HepG2 (cell line): ENCODE results near the gene SMTNL1. TPM values are rescaled to one million over a fixed set of nuclear protein-coding genes. Genes with fewer than 3 reads are reported as not detected.

Experiments
- ATAC-seq: fragments of 200-7000 bp; cut with Tn5 transposase; 3 replicates; pipeline ENCODE4 v1.9.1; 2020; ENCODE audit warnings: mild to moderate bottlenecking, moderate library complexity
- BruUV-seq: library from RNA; stranded (reverse); fragments of 400-500 nt; replicated peaks from 2 replicates; lab custom pipeline; 2021; lab: Mats Ljungman, UMichigan
- CTCF ChIA-PET: fragments of 300-600 bp; formaldehyde crosslinking; extraction: SDS; loops from one replicate; lab custom pipeline; 2021; ENCODE audit warnings: low total read pairs, inconsistent platforms, low intra/inter-chr PET ratio; lab: Yijun Ruan, JAX
- POLR2A ChIA-PET: fragments of 350-600 bp; sonication (Branson Sonifier 250); formaldehyde crosslinking; loops from one replicate; lab custom pipeline; 2020; ENCODE audit warnings: antibody characterized with exemption, inconsistent platforms; lab: Yijun Ruan, JAX
- DNase-seq: peaks from one replicate; pipeline ENCODE4 v3.0.0-alpha.2; 2015; ENCODE audit warnings: low spot score
- FAIRE-seq: peaks from 3 replicates; lab custom pipeline; 2011; peaks lifted over from hg19 to GRCh38; lab: Jason Lieb, UNC
- H2AFZ ChIP-seq: one replicate; pipeline ENCODE4 v1.6.1; 2011; ENCODE audit warnings: low read length, inconsistent platforms
- H3K27ac ChIP-seq: fragments of 300-600 bp; 3 replicates; pipeline ENCODE4 v1.8.0; 2011; ENCODE audit warnings: mixed run types, mild to moderate bottlenecking, mixed read lengths, low read length, inconsistent platforms; ENCODE audit not compliant: insufficient read depth; ENCODE audit errors: extremely low read length
- H3K27me3 ChIP-seq, 2 experiments: fragments of 200-600 bp in 1 of 2; 2 replicates in 1 of 2; 3 replicates in 1 of 2; pipeline versions ENCODE4 v1.6.0 to v1.8.0; 2011; ENCODE audit warnings: low read length in 2 of 2, mild to moderate bottlenecking in 2 of 2, moderate library complexity in 2 of 2, inconsistent platforms in 1 of 2; ENCODE audit not compliant: insufficient read depth in 2 of 2, control insufficient read depth in 1 of 2
- H3K36me3 ChIP-seq, 2 experiments: fragments of 200-600 bp in 1 of 2; replicated peaks in 1 of 2; 2 replicates in 1 of 2; 3 replicates in 1 of 2; pipeline versions ENCODE4 v1.5.1 to v1.8.0; 2011; ENCODE audit warnings: low read length in 2 of 2, inconsistent platforms in 1 of 2; ENCODE audit not compliant: insufficient read depth in 2 of 2, control insufficient read depth in 1 of 2
- H3K4me1 ChIP-seq: 2 replicates; pipeline ENCODE4 v1.5.1; 2012; ENCODE audit warnings: low read length, inconsistent platforms; ENCODE audit not compliant: insufficient read depth
- H3K4me2 ChIP-seq: 2 replicates; pipeline ENCODE4 v1.6.0; 2011; ENCODE audit warnings: low read depth, low read length, inconsistent platforms
- H3K4me3 ChIP-seq, 3 experiments: fragments of 200-600 bp in 1 of 3; sonication (generic), shearing (Covaris generic) in 1 of 3; replicated peaks in 1 of 3; 2 replicates each; pipeline ENCODE4 v1.5.1; 2011 to 2016; ENCODE audit warnings: low read length in 3 of 3, inconsistent platforms in 2 of 3, low read depth in 2 of 3, mild to moderate bottlenecking in 2 of 3, control low read depth in 1 of 3, mixed read lengths in 1 of 3; ENCODE audit not compliant: insufficient read depth in 1 of 3
- H3K79me2 ChIP-seq: one replicate; pipeline ENCODE4 v1.6.1; 2011; ENCODE audit warnings: low read length, inconsistent platforms; ENCODE audit not compliant: insufficient read depth
- H3K9ac ChIP-seq: 2 replicates; pipeline ENCODE4 v1.6.0; 2011; ENCODE audit warnings: mild to moderate bottlenecking, low read depth, low read length, inconsistent platforms; ENCODE audit not compliant: insufficient read depth
- H3K9me3 ChIP-seq: 2 replicates; pipeline ENCODE4 v1.5.1; 2012; ENCODE audit warnings: mild to moderate bottlenecking, low read length
- H4K20me1 ChIP-seq: 2 replicates; pipeline ENCODE4 v1.6.0; 2011; ENCODE audit warnings: inconsistent platforms, mild to moderate bottlenecking, low read length, moderate library complexity; ENCODE audit not compliant: insufficient read depth
- ELF4 ChIP-seq: sonication (generic); formaldehyde crosslinking; IDR thresholded peaks from 2 replicates; pipeline ENCODE4 v1.5.0; 2020; ENCODE audit warnings: missing genetic modification reagents, mild to moderate bottlenecking, moderate library complexity, borderline replicate concordance
- ESRRA ChIP-seq: sonication (generic); formaldehyde crosslinking; IDR thresholded peaks from 2 replicates; pipeline ENCODE4 v1.5.1; 2020; ENCODE audit warnings: mild to moderate bottlenecking, low read depth, missing genetic modification reagents
- ETV6 ChIP-seq: sonication (generic); formaldehyde crosslinking; conservative IDR thresholded peaks from 2 replicates; pipeline ENCODE4 v1.4.0; 2020; ENCODE audit warnings: missing genetic modification reagents
- KLF13 ChIP-seq: sonication (generic); formaldehyde crosslinking; IDR thresholded peaks from 2 replicates; pipeline ENCODE4 v1.4.0; 2020; ENCODE audit warnings: mild to moderate bottlenecking, missing genetic modification reagents
- NONO ChIP-seq, 2 experiments: fragments of 450-650 bp in 1 of 2; sonication (generic) in 1 of 2; formaldehyde crosslinking in 1 of 2; IDR thresholded peaks in 1 of 2; conservative IDR thresholded peaks in 1 of 2; 2 replicates each; pipeline versions ENCODE4 v1.6.1 to v1.8.0; 2017 to 2022; ENCODE audit warnings: mild to moderate bottlenecking in 1 of 2, missing genetic modification reagents in 1 of 2, moderate library complexity in 1 of 2
- RCOR2 ChIP-seq: IDR thresholded peaks from 2 replicates; pipeline ENCODE4 v1.6.1; 2016; ENCODE audit warnings: missing biosample characterization, missing genetic modification reagents
- U2AF1 ChIP-seq: fragments of 200-400 bp; formaldehyde crosslinking; optimal IDR thresholded peaks from 2 replicates; pipeline ENCODE3; 2017; ENCODE audit warnings: mild to moderate bottlenecking, low read depth, low read length
- ZNF629 ChIP-seq: sonication (generic); formaldehyde crosslinking; conservative IDR thresholded peaks from 2 replicates; pipeline ENCODE4 v1.5.0; 2020; ENCODE audit warnings: missing genetic modification reagents
- ZNF678 ChIP-seq: sonication (generic); formaldehyde crosslinking; IDR thresholded peaks from 2 replicates; pipeline ENCODE4 v1.4.0; 2020; ENCODE audit warnings: mild to moderate bottlenecking, missing genetic modification reagents
- in situ Hi-C: cut with HindIII; loops from 2 replicates; pipeline ENCODE4 v1.10.0; 2017; ENCODE audit warnings: low pct_unique_long_range_greater_than_20kb; ENCODE audit not compliant: extremely low pct_ligation_motif_present
- intact Hi-C: fragments of 100-400 bp; cut with micrococcal nuclease; formaldehyde crosslinking; loops from one replicate; pipeline ENCODE4 v1.10.0; 2022; ENCODE audit not compliant: unreplicated experiment
- polyA plus RNA-seq, 8 experiments: library from polyadenylated mRNA; depleted of rRNA in 3 of 8; stranded (reverse) in 7 of 8; unstranded in 1 of 8; fragments of >200 nt; fragmentation: Illumina TruSeq in 4 of 8; extraction: Trizol in 4 of 8; gene quantifications; 2 replicates each; pipeline versions ENCODE4 v1.2.1 to v1.2.3, GENCODE V29; 2011 to 2016; ENCODE audit warnings: low read depth in 4 of 8, missing spikeins in 1 of 8, mixed read lengths in 1 of 8; ENCODE audit not compliant: insufficient read depth in 1 of 8
- total RNA-seq, 5 experiments: library from RNA; depleted of rRNA; stranded (reverse); fragments of >200 nt; fragmentation: Illumina TruSeq; extraction: Trizol; gene quantifications; 2 replicates each; pipeline ENCODE4 v1.2.3, GENCODE V29; 2016; ENCODE audit warnings: low read depth in 1 of 5
- TF ChIP-seq, protein P1 (sequence below): sonication (generic); formaldehyde crosslinking; IDR thresholded peaks from 2 replicates; pipeline ENCODE4 v1.4.0; 2020; ENCODE audit warnings: missing genetic modification reagents
- TF ChIP-seq, protein P2 (sequence below): sonication (generic); formaldehyde crosslinking; IDR thresholded peaks from 2 replicates; pipeline ENCODE4 v1.5.0; 2020; ENCODE audit warnings: missing genetic modification reagents
- TF ChIP-seq, protein P3 (sequence below): sonication (generic); formaldehyde crosslinking; IDR thresholded peaks from 2 replicates; pipeline ENCODE4 v1.4.0; 2020; ENCODE audit warnings: missing genetic modification reagents
- TF ChIP-seq, protein P4 (sequence below): sonication (generic); formaldehyde crosslinking; IDR thresholded peaks from 2 replicates; pipeline ENCODE4 v1.4.0; 2020; ENCODE audit warnings: missing genetic modification reagents, borderline replicate concordance

The SMTNL1 gene
- total and polyA plus RNA-seq, 2 of the 13 experiments (the other 11 are each of a cell fraction or from before 2014, with no cell fraction given), result 0.04 TPM; not detected in 1

DNA sequence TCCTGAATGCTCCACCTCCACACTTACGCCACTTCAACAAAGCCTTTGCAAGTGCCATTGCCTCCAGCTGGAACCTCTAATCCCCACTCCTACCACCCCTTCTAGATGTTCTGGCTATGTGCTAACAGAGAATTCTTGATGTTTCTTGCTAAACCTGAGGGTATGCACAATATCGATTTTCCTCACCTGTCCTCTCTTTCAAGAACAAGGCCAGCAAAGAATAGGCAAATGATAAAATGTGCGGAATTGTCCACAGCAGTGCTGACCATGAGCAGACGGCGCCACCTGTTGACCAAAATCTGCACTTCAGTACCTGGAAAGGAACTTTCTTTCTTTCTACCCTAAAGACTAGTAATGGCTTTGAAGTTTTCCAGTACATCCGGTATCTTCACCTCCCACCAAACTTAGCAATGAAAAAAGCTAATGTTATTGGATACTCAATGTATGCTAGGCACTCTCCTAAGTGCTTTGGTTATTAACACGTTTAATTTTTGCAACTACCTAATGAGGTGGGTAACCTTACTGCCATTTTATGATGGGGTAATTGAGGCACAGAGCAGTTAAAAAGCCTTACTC lies 10.3 kb upstream of the SMTNL1 start (continued):
- TF ChIP-seq, protein P1, sequence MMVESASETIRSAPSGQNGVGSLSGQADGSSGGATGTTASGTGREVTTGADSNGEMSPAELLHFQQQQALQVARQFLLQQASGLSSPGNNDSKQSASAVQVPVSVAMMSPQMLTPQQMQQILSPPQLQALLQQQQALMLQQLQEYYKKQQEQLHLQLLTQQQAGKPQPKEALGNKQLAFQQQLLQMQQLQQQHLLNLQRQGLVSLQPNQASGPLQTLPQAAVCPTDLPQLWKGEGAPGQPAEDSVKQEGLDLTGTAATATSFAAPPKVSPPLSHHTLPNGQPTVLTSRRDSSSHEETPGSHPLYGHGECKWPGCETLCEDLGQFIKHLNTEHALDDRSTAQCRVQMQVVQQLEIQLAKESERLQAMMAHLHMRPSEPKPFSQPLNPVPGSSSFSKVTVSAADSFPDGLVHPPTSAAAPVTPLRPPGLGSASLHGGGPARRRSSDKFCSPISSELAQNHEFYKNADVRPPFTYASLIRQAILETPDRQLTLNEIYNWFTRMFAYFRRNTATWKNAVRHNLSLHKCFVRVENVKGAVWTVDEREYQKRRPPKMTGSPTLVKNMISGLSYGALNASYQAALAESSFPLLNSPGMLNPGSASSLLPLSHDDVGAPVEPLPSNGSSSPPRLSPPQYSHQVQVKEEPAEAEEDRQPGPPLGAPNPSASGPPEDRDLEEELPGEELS (CRISPR knock-in tag), result no peak
- TF ChIP-seq ESRRA (CRISPR knock-in tag), result no peak
- no peak for TF ChIP-seq ETV6 (CRISPR knock-in tag)
- TF ChIP-seq, protein P2, sequence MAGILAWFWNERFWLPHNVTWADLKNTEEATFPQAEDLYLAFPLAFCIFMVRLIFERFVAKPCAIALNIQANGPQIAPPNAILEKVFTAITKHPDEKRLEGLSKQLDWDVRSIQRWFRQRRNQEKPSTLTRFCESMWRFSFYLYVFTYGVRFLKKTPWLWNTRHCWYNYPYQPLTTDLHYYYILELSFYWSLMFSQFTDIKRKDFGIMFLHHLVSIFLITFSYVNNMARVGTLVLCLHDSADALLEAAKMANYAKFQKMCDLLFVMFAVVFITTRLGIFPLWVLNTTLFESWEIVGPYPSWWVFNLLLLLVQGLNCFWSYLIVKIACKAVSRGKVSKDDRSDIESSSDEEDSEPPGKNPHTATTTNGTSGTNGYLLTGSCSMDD (CRISPR knock-in tag), result no peak
- no peak for TF ChIP-seq U2AF1
- TF ChIP-seq RCOR2 (CRISPR knock-in tag), result no peak
- no peak for TF ChIP-seq ELF4 (CRISPR knock-in tag)
- no peak for TF ChIP-seq NONO (IDR thresholded peaks at IDR 0.05)
- no peak for TF ChIP-seq NONO (CRISPR knock-in tag; conservative IDR thresholded peaks at IDR 0.05)
- TF ChIP-seq KLF13 (CRISPR knock-in tag), result no peak

DNA sequence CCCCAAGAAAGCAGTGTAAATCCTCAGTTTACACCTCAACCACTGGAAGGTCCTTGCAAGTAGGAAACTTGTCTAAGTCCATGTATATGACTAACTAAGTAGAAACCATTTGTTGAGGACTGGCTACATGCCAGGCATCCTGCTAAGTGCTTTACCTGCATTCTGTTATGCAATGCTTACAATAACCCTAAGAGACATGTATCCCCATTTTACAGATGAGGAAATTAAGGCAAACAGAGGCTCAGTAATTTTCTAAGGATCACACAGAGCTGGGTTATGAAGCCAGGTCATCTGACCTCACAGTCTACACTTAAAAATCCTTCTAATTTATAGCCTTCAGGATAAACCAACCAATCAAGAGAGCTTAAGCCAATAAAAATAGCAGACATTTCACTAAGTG lies 8.4 kb upstream of the SMTNL1 start:
- ChIA-PET POLR2A (interaction anchor here (1.4 to 5.2 kb wide), 2 partner anchors 14 to 36 kb away, joined by 6 to 42 read pairs; partner anchors contain the start of gene SLC43A1), CTCF (interaction anchor here (0.9 kb wide), 1 partner anchor 72 kb away, joined by 3 read pairs; no protein-coding TSS in a partner anchor)
- no peaks in the 10 kb centered on the region for H3K9me3 ChIP-seq
- ATAC-seq (no peak), FAIRE-seq (no peak), DNase-seq (no peak)
- TF ChIP-seq, protein P3, sequence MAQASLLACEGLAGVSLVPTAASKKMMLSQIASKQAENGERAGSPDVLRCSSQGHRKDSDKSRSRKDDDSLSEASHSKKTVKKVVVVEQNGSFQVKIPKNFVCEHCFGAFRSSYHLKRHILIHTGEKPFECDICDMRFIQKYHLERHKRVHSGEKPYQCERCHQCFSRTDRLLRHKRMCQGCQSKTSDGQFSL (CRISPR knock-in tag), result no peak
- TF ChIP-seq, protein P4, sequence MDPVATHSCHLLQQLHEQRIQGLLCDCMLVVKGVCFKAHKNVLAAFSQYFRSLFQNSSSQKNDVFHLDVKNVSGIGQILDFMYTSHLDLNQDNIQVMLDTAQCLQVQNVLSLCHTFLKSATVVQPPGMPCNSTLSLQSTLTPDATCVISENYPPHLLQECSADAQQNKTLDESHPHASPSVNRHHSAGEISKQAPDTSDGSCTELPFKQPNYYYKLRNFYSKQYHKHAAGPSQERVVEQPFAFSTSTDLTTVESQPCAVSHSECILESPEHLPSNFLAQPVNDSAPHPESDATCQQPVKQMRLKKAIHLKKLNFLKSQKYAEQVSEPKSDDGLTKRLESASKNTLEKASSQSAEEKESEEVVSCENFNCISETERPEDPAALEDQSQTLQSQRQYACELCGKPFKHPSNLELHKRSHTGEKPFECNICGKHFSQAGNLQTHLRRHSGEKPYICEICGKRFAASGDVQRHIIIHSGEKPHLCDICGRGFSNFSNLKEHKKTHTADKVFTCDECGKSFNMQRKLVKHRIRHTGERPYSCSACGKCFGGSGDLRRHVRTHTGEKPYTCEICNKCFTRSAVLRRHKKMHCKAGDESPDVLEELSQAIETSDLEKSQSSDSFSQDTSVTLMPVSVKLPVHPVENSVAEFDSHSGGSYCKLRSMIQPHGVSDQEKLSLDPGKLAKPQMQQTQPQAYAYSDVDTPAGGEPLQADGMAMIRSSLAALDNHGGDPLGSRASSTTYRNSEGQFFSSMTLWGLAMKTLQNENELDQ (CRISPR knock-in tag), result no peak
- no peak for TF ChIP-seq ZNF678 (CRISPR knock-in tag)
- peak; percentile 82 for TF ChIP-seq ZNF629
- H3K36me3 ChIP-seq, result peaks cover 0 to 5% of the 10 kb centered on the region in 2 experiments; a peak in 1 of 5 replicates
- no peak overlapping the region for H3K9ac ChIP-seq
- peaks cover 0 to 5% of the 10 kb centered on the region in 2 experiments; a peak in 1 of 5 replicates for H3K27me3 ChIP-seq
- H3K4me1 ChIP-seq, result peaks cover 42% of the 10 kb centered on the region
- no TSS peak for BruUV-seq
- in situ Hi-C loops, result loop anchor here (5.0 kb wide), 1 partner anchor 37 kb away; no protein-coding TSS in a partner anchor
- intact Hi-C loops, result no loop called here
- H4K20me1 ChIP-seq, result no peaks in the 10 kb centered on the region
- no peak overlapping the region for H3K27ac ChIP-seq
- H3K4me3 ChIP-seq, result no peak overlapping the region
- H3K79me2 ChIP-seq, result peaks cover 13% of the 10 kb centered on the region
- H2AFZ ChIP-seq, result no peak overlapping the region
- no peak overlapping the region; the same call in 1 of the 2 replicates for H3K4me2 ChIP-seq
